ENCODE data around the gene TIPRL. TPM values are rescaled to one million over a fixed set of nuclear protein-coding genes. Genes with fewer than 3 reads are reported as not detected.

The TIPRL gene
- total RNA-seq, 1 donor from 2014 or later: 23.7 TPM

GRCh38 chr1:168187177-168187576 lies 8.4 kb downstream of the TIPRL start:
- no peak for ATAC-seq
- intact Hi-C loops (cut with DNase I): no loop called here
- peaks cover 63% of the 10 kb centered on the region for H3K36me3 ChIP-seq

GRCh38 chr1:168190403-168190802 lies 11.6 kb downstream of the TIPRL start:
- Histone ChIP-seq H3K27ac (no peak overlapping the region), H3K9me3 (no peaks in the 10 kb centered on the region), H3K4me3 (no peak overlapping the region), H3K4me1 (no peaks in the 10 kb centered on the region), H3K27me3 (ENCODE audit: low read depth) (no peaks in the 10 kb centered on the region), H3K36me3 (peaks cover 90% of the 10 kb centered on the region)
- intact Hi-C loops (cut with DNase I): no loop called here
- no peak for DNase-seq
- no peak for ATAC-seq
- TF ChIP-seq CTCF (IDR thresholded peaks at IDR 0.05): no peak

More at GRCh38 chr1:168187177-168187576, 8.4 kb downstream of the TIPRL start:
- no peak for DNase-seq
- Histone ChIP-seq H3K27ac (no peak overlapping the region), H3K4me3 (no peak overlapping the region), H3K27me3 (ENCODE audit: low read depth) (no peaks in the 10 kb centered on the region), H3K9me3 (no peaks in the 10 kb centered on the region), H3K4me1 (peaks cover 5% of the 10 kb centered on the region)
- TF ChIP-seq CTCF (IDR thresholded peaks at IDR 0.05): no peak

GRCh38 chr1:168195199-168196135 lies 16.7 kb downstream of the TIPRL start:
- no peaks in the 10 kb centered on the region for H3K9me3 ChIP-seq
- no peak for ATAC-seq
- TF ChIP-seq CTCF (IDR thresholded peaks at IDR 0.05): no peak
- H3K36me3 ChIP-seq: peaks cover 90% of the 10 kb centered on the region
- intact Hi-C loops (cut with DNase I): no loop called here
- no peak overlapping the region for H3K27ac ChIP-seq
- H3K4me3 ChIP-seq: no peak overlapping the region
- no peaks in the 10 kb centered on the region for H3K4me1 ChIP-seq
- no peaks in the 10 kb centered on the region for H3K27me3 ChIP-seq (ENCODE audit: low read depth)
- no peak for DNase-seq

GRCh38 chr1:168199056-168199455 lies 20.3 kb downstream of the TIPRL start:
- no peaks in the 10 kb centered on the region for H3K9me3 ChIP-seq
- intact Hi-C loops (cut with DNase I): no loop called here
- no peak overlapping the region for H3K4me3 ChIP-seq
- no peak overlapping the region for H3K27ac ChIP-seq
- TF ChIP-seq CTCF (IDR thresholded peaks at IDR 0.05): no peak
- ATAC-seq: no peak
- H3K36me3 ChIP-seq: peaks cover 80% of the 10 kb centered on the region
- no peak for DNase-seq
- no peaks in the 10 kb centered on the region for H3K27me3 ChIP-seq (ENCODE audit: low read depth)
- no peaks in the 10 kb centered on the region for H3K4me1 ChIP-seq

GRCh38 chr1:168202941-168203654 lies 24.3 kb downstream of the TIPRL start:
- Histone ChIP-seq H3K9me3 (no peaks in the 10 kb centered on the region), H3K27ac (no peak overlapping the region), H3K4me1 (no peaks in the 10 kb centered on the region), H3K36me3 (peaks cover 42% of the 10 kb centered on the region), H3K4me3 (no peak overlapping the region), H3K27me3 (ENCODE audit: low read depth) (no peaks in the 10 kb centered on the region)
- intact Hi-C loops (cut with DNase I): no loop called here
- ATAC-seq (no peak), DNase-seq (no peak)
- TF ChIP-seq CTCF (IDR thresholded peaks at IDR 0.05): no peak
